GM19043 (cell line): Measurements from ENCODE around the gene INTS2.
A peak's percentile ranks its signal among the peaks of the same experiment; 100 is the strongest.
"Not testable (repeated sequence)": the region's sequence is repeated elsewhere in the genome, so short reads cannot be mapped to it uniquely, and the experiment has no call there.

Experiments used
- ATAC-seq: cut with Tn5 transposase; IDR thresholded peaks from one replicate; pipeline ENCODE4 v1.9.1; 2021; ENCODE audit warnings: low read depth; ENCODE audit not compliant: unreplicated experiment

The INTS2 gene

GRCh38 chr17:61895391-61895790 lies 32.4 kb downstream of the INTS2 start:
- no peak for ATAC-seq

- not testable (repeated sequence) for ATAC-seq
Observed at GRCh38 chr17:61894310-61894709, 33.5 kb downstream of the INTS2 start.

- ATAC-seq: not testable (repeated sequence)
Observed at GRCh38 chr17:61887733-61888132, 40.0 kb downstream of the INTS2 start.

GRCh38 chr17:61885865-61886264 lies 41.9 kb downstream of the INTS2 start:
- not testable (repeated sequence) for ATAC-seq

GRCh38 chr17:61884864-61885263 lies 42.9 kb downstream of the INTS2 start:
- no peak for ATAC-seq

- no peak for ATAC-seq
Observed at GRCh38 chr17:61880589-61881102, 47.1 kb downstream of the INTS2 start.

- no peak for ATAC-seq
Observed at GRCh38 chr17:61878984-61879612, 48.7 kb downstream of the INTS2 start.

GRCh38 chr17:61878520-61878919 lies 49.3 kb downstream of the INTS2 start:
- no peak for ATAC-seq

GRCh38 chr17:61877837-61878236 lies 49.9 kb downstream of the INTS2 start:
- no peak for ATAC-seq

GRCh38 chr17:61875804-61876203 lies 52.0 kb downstream of the INTS2 start:
- no peak for ATAC-seq

GRCh38 chr17:61875285-61875684 lies 52.5 kb downstream of the INTS2 start:
- ATAC-seq: no peak

- no peak for ATAC-seq
Observed at GRCh38 chr17:61874075-61874474, 53.7 kb downstream of the INTS2 start.

GRCh38 chr17:61872099-61872498 lies 55.7 kb downstream of the INTS2 start:
- ATAC-seq: no peak

GRCh38 chr17:61869138-61869537 lies 58.6 kb downstream of the INTS2 start:
- ATAC-seq: no peak

- ATAC-seq: no peak
Observed at GRCh38 chr17:61868074-61868473, 59.7 kb downstream of the INTS2 start.

- ATAC-seq: no peak
Observed at GRCh38 chr17:61867033-61867432, 60.7 kb downstream of the INTS2 start.

GRCh38 chr17:61863801-61864126 lies 64.0 kb downstream of the INTS2 start:
- ATAC-seq: peak; percentile 26

- peak; percentile 97 for ATAC-seq
Observed at GRCh38 chr17:61862975-61863800, 64.6 kb downstream of the INTS2 start, which contains the start of gene BRIP1. BRIP1 (minus strand) TSS chr17:61863528; CDS start chr17:61861539, 1,989 bp downstream.

- no peak for ATAC-seq
Observed at GRCh38 chr17:61862105-61862574, 65.6 kb downstream of the INTS2 start.

- not testable (repeated sequence) for ATAC-seq
Observed at GRCh38 chr17:61860397-61860796, 67.4 kb downstream of the INTS2 start.

GRCh38 chr17:61856035-61856434 lies 71.7 kb downstream of the INTS2 start:
- ATAC-seq: no peak

- ATAC-seq: no peak
Observed at GRCh38 chr17:61852857-61853256, 74.9 kb downstream of the INTS2 start.
